Measurements from ENCODE around the gene PRSS33.

PRSS33 gene

DNA sequence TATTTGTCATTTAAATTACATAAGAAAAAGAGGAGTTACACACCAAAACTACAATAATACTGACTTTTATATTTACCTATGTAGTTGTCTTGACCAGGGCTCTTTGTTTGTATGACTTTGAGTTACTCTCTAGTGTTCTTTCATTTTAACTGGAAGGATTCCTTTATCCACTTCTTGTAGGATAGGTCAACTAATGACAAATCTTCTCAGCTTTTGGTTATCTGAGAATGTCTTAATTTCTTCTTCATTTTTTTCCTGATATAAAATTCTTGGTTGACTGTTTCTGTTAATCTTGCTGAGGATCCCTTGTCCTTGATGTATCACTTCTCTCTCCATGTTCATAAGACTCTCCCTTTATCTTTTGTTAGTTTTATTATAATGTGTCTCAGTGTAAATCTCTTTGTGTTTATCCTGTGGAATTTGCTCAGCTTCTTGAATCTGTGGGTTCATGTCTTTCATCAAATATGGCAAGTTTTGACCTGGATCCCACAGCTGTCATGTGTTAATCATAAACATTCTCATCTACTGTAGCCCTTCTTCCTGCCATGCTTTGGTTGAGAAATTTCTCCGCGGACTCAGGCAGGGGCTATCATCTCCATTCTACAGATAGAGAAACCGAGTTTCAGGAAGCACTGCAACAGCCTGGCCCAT, 16.3 kb upstream of the PRSS33 start:
- in situ Hi-C loops (cut with HindIII; ENCODE audit: low sequenced_read_pairs): no loop called here

- in situ Hi-C loops (cut with HindIII; ENCODE audit: low sequenced_read_pairs): no loop called here
Measured at GRCh38 chr16:2799859-2800226, 12.5 kb upstream of the PRSS33 start.

- in situ Hi-C loops (cut with HindIII; ENCODE audit: low sequenced_read_pairs): no loop called here
Measured at GRCh38 chr16:2799205-2799858, 12.0 kb upstream of the PRSS33 start.

DNA sequence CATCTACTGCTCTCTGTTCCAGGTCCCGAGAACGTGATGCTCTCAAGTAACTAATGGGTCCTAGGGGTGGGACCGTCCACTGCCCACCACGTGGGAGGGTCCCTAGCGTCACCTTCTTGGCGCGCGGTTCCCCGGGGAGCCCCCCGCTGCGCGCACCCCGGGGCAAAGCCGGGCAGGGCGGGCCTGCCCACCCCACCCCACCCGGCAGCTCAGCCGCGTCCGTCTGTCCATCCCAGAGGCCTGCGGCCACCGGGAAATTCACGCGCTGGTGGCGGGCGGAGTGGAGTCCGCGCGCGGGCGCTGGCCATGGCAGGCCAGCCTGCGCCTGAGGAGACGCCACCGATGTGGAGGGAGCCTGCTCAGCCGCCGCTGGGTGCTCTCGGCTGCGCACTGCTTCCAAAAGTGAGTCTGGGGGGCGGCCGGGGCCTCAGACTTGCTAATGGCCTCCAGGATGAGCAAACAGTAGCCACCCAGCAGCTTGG, 11.4 kb upstream of the PRSS33 start:
- in situ Hi-C loops (cut with HindIII; ENCODE audit: low sequenced_read_pairs): no loop called here

DNA sequence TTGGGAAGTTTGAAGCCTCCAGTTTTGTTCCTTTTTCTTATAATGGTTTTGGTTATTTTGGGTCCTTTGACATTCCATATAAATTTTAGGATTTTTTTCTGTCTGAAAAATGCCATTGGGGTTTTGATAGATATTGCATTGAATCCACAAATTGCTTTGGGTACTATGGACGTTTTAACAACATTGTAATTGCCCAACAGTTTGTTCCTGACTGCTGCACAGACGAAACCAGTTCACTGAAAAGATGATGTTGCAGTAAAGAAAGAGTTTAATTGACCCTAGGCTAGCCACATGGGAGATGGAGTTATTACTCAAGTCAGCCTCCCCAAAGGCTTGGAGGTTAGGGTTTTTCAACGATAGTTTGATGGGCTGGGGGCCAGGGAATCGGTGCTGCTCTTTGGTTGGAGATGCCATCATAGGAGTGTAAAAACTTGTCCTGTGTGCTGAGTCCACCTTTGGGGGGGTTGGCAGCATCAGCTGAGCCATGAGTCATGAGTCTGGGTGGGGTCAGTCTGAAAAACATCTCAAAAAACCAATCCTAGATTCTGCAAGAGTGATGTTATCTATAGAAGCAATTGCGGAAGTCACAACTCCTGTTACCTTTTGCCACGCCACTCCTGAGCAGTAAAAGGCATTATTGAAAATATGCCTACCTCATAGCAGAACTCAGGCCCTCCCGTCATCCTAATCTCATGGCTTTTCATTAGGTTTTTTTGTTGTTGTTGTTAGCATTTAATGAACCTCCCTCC, 8.2 kb upstream of the PRSS33 start:
- in situ Hi-C loops (cut with HindIII; ENCODE audit: low sequenced_read_pairs): no loop called here

GRCh38 chr16:2792940-2793339, 5.6 kb upstream of the PRSS33 start:
- in situ Hi-C loops (cut with HindIII; ENCODE audit: low sequenced_read_pairs): no loop called here

- in situ Hi-C loops (cut with HindIII; ENCODE audit: low sequenced_read_pairs): no loop called here
Measured at GRCh38 chr16:2791174-2791573, 3.8 kb upstream of the PRSS33 start.

GRCh38 chr16:2790631-2791030, 3.3 kb upstream of the PRSS33 start:
- in situ Hi-C loops (cut with HindIII; ENCODE audit: low sequenced_read_pairs): no loop called here

DNA sequence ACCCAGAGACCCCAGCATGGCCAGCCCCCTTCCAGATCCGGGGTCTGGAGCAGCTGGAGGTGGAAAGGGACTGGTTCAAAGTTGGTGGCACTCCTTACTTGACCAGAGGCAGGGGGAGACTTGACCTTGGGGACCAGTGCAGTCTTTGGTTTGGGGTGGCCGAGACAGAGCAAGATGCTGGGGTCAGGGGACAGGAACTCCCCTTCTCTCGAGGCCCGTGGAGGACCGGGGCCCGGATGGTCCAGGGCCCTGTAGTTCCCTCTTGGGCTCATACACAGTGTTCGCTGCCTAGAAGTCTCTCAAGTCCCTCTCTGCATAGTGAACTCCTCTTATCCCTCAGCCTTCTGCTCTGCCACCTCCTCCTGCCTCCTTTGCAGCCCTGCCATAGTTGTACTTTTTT, 601 bp upstream of the PRSS33 start:
- in situ Hi-C loops (cut with HindIII; ENCODE audit: low sequenced_read_pairs): no loop called here

- in situ Hi-C loops (cut with HindIII; ENCODE audit: low sequenced_read_pairs): no loop called here
Measured at GRCh38 chr16:2786826-2787151, 571 bp downstream of the PRSS33 start.

- in situ Hi-C loops (cut with HindIII; ENCODE audit: low sequenced_read_pairs): no loop called here
Measured at GRCh38 chr16:2786061-2786825, 1.1 kb downstream of the PRSS33 start.

DNA sequence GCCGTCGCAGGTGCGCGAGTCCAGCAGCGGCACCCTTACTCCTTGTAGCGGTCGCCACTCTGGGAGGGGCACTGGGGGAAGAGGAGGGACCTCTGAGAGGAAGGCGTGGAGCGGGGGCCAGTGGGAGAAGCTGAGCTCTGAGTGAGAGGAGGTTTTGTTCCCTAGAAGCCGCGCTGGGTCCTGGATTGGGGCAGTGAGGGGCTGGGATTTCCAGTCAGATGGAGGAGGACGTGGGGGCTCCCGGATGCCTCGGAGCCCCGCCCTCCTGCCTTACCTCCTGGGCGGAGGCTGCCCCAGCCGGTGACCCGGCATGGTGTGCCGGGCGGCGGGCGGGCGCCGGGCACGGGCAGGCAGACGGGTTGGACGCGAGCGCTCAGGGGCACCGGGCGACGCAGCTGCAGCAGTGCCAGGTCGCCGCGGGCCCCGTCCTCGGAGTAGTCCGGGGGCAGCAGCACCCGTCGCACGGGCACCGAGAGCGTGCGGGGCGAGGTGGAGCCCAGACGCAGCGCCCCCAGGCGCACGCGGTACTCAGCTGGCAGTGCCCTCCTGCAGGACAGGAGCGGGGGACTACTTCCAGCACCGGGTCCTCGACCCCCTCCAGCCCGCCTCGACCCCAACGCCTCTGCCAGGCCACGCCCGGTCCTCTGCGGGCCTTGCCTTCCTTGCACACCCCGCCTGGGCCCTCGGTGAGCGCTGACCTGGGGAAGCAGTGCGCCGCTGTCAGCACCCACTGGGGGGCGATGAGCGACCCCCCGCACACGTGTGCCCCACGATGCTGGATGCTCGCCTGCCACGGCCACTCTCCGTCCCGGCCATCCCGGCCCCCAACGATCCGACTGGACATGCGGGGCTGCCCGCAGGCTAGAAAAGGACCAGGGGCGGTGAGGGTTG, 2.0 kb downstream of the PRSS33 start:
- in situ Hi-C loops (cut with HindIII; ENCODE audit: low sequenced_read_pairs): no loop called here

GRCh38 chr16:2784358-2785100, 2.8 kb downstream of the PRSS33 start:
- in situ Hi-C loops (cut with HindIII; ENCODE audit: low sequenced_read_pairs): no loop called here

- in situ Hi-C loops (cut with HindIII; ENCODE audit: low sequenced_read_pairs): no loop called here
Measured at GRCh38 chr16:2783581-2784357, 3.6 kb downstream of the PRSS33 start.

DNA sequence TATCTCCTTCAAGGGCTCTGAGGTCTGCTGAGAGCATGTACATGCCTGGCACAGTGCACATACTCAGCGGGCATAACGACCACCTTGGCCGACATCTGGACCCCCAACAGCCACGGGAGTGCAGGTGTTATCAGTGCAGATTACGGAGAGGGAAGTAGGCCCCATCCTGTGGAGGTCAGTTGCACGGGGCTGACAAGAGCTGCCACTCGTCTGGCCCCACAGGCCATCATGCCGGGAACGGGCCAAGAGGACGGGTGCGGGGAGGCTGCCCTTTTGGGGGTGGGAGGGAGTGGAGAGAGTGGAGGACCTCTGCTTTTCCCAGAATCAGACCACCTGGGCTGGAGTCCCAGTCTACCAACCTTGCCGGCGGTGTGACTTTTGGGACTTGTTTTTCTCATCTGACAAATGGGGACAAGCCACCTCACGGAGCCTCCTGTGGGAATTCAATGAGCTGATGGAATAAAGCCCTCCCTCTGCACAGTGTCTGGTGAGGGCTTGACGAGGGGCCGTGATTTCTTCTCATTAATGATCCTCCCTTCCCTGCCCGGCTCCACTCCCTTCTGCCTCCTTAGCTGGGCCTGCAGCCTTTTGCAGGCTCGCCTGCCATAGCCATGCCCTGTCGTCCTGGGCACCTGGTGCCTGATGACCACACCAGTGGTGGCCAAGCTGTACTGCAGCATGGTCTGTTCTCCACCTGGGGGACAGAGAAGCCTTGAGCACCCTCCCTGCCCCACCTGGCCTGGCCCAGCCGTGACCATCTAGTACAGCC, 4.6 kb downstream of the PRSS33 start:
- in situ Hi-C loops (cut with HindIII; ENCODE audit: low sequenced_read_pairs): no loop called here

DNA sequence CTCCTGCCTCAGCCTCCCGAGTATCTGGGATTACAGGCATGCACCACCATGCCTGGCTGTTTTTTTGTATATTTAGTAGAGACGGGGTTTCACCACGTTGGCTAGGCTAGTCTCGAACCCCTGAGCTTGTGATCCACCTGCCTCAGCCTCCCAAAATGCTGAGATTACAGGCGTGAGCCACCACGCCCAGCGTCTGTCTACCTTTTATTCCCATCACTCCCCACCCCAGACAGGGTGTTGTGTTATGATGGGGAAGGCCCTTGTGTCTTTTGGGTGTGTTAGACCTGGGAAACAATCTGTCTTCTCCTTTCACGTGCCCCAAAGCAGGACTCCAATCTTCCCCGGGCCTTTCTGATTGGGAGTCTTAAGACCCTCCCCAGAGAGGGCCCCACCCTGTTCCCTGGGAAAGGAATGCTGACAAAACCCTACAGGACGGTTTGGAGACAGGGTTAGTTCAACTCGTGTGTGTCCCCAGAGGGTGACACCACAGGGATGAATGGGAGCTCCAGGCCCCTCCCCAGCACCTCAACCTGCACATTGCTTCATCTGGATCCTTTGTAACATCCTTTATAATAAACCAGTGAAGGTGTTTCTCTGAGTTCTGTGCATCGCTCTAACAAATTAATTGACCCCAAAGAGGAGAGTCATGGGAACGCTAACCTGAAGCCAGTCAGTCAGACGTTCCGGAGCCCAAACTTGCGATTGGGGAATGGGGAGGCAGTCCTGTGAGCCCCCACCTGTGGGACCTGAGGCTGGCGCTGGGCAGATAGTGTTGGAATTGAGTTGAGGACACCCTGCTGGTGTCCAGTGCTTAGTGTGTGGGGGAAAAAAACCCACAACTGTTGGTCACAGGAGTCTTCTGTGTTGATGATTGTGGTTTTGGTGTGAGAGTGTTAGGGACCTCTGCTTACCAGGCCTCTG, 7.1 kb downstream of the PRSS33 start:
- in situ Hi-C loops (cut with HindIII; ENCODE audit: low sequenced_read_pairs): no loop called here
